Kidney (tissue), 14 donors: ENCODE data around the gene RNF44. TPM values are rescaled to one million over a fixed set of nuclear protein-coding genes. Genes with fewer than 3 reads are reported as not detected.

ENCODE experiments used
- DNase-seq, 5 donors: peaks; one replicate each; pipeline ENCODE4 v3.0.0-alpha.2; 2013 to 2020
- FAIRE-seq: peaks from 2 replicates; lab custom pipeline; 2012; peaks lifted over from hg19 to GRCh38; lab: Jason Lieb, UNC
- H3K27ac ChIP-seq, 2 donors: one replicate each; pipeline ENCODE4 v1.7.0; 2013; ENCODE audit warnings: low read depth in 2 of 2, low read length in 2 of 2, inconsistent platforms in 1 of 2
- H3K27me3 ChIP-seq: one replicate; pipeline ENCODE4 v1.7.1; 2013; ENCODE audit warnings: low read length, inconsistent platforms; ENCODE audit not compliant: control insufficient read depth, insufficient read depth
- H3K36me3 ChIP-seq, 3 donors: one replicate each; pipeline versions ENCODE4 v1.7.0 to v1.7.1; 2013; ENCODE audit warnings: low read length in 3 of 3, control low read depth in 1 of 3, inconsistent platforms in 1 of 3; ENCODE audit not compliant: insufficient read depth in 3 of 3, control insufficient read depth in 2 of 3
- H3K4me1 ChIP-seq, 3 donors: one replicate each; pipeline versions ENCODE4 v1.7.0 to v1.7.1; 2013; ENCODE audit warnings: low read length in 3 of 3, inconsistent platforms in 1 of 3, low read depth in 1 of 3; ENCODE audit not compliant: control insufficient read depth in 2 of 3, insufficient read depth in 2 of 3
- H3K4me3 ChIP-seq, 3 donors: one replicate each; pipeline versions ENCODE4 v1.7.0 to v1.8.1; 2013; ENCODE audit warnings: low read length in 3 of 3, control low read depth in 1 of 3, inconsistent platforms in 1 of 3
- H3K9ac ChIP-seq, 3 donors: one replicate each; pipeline versions ENCODE4 v1.7.0 to v1.7.1; 2013; ENCODE audit warnings: low read length in 3 of 3, control low read depth in 1 of 3, inconsistent platforms in 1 of 3
- H3K9me3 ChIP-seq, 3 donors: one replicate each; pipeline versions ENCODE4 v1.7.0 to v1.7.1; 2013; ENCODE audit warnings: low read length in 3 of 3, control low read depth in 1 of 3, inconsistent platforms in 1 of 3; ENCODE audit not compliant: control insufficient read depth in 2 of 3, insufficient read depth in 1 of 3
- CTCF ChIP-seq: IDR thresholded peaks from 3 replicates; pipeline ENCODE4 v1.5.1; 2012; ENCODE audit warnings: mild to moderate bottlenecking, moderate library complexity, borderline replicate concordance; ENCODE audit not compliant: insufficient read depth; ENCODE audit errors: extremely low read depth
- intact Hi-C: fragments of 100-400 bp; cut with DNase I; formaldehyde crosslinking; loops from one replicate; pipeline ENCODE4 v1.11.1; 2022
- polyA plus RNA-seq: library from polyadenylated mRNA; stranded (reverse); fragments of 350-450 nt; fragmentation: Illumina TruSeq; extraction: RNeasy Lipid Tissue Mini Kit (QIAGEN cat#74804); gene quantifications from one replicate; pipeline ENCODE4 v1.2.3, GENCODE V29; 2014; ENCODE audit warnings: low read depth, low replicate concordance; ENCODE audit not compliant: insufficient read depth
- total RNA-seq: library from RNA; stranded (reverse); fragmentation: NEBNext Ultra II Directional; extraction: Animal tissue kit (Norgen Biotek cat#: 25700); gene quantifications from one replicate; pipeline ENCODE4 v1.2.1, GENCODE V29; 2021
- donor health status: control.
- donor health status: control.
- donor health status: control.
- donor health status: control.
- donor health status: control.
- donor health status: DM: yes; HTN: yes; CAD: no.
- donor health status: Normal renal cell carcinoma (clear cell type).

Gene RNF44
- total and polyA plus RNA-seq, 2 donors from 2014 or later, result 12.5 to 61.8 TPM

GRCh38 chr5:176540956-176541337 lies 3.7 kb upstream of the RNF44 start:
- Histone ChIP-seq H3K4me3 (no peak overlapping the region), H3K9ac (no peak overlapping the region), H3K9me3 (no peaks in the 10 kb centered on the region), H3K36me3 (no peaks in the 10 kb centered on the region), H3K27ac (no peak overlapping the region), H3K4me1 (peaks cover 0 to 19% (median 9%) of the 10 kb centered on the region in 3 donors), H3K27me3 (no peaks in the 10 kb centered on the region)
- no peak for TF ChIP-seq CTCF
- intact Hi-C loops, result no loop called here
- FAIRE-seq (no peak), DNase-seq (no peak)

- Histone ChIP-seq H3K9me3 (no peaks in the 10 kb centered on the region), H3K36me3 (no peaks in the 10 kb centered on the region), H3K4me3 (no peak overlapping the region), H3K4me1 (peaks cover 0 to 18% (median 9%) of the 10 kb centered on the region in 3 donors), H3K27ac (no peak overlapping the region), H3K9ac (no peak overlapping the region), H3K27me3 (no peaks in the 10 kb centered on the region)
- no peak for TF ChIP-seq CTCF
- DNase-seq, result peak in 1 of 5 donors; percentile 54
- intact Hi-C loops, result no loop called here
- FAIRE-seq, result no peak
These were observed 3.3 kb upstream of the RNF44 start for GRCh38 chr5:176540476-176540899.

- no peaks in the 10 kb centered on the region for H3K36me3 ChIP-seq
- no peak overlapping the region for H3K27ac ChIP-seq
- H3K4me3 ChIP-seq, result no peak overlapping the region
- no peak for DNase-seq
- intact Hi-C loops, result no loop called here
- no peak for TF ChIP-seq CTCF
- no peak for FAIRE-seq
- H3K4me1 ChIP-seq, result peaks cover 0 to 31% (median 13%) of the 10 kb centered on the region in 3 donors
- no peaks in the 10 kb centered on the region for H3K27me3 ChIP-seq
- no peaks in the 10 kb centered on the region for H3K9me3 ChIP-seq
- no peak overlapping the region for H3K9ac ChIP-seq
These were observed 1.8 kb upstream of the RNF44 start for GRCh38 chr5:176538989-176539384.
